Stimulated activated CD8-positive, alpha-beta memory T cell treated with anti-CD3 and anti-CD28 coated beads, Interleukin-7, amount 100 ng/mL, for 48 hours (primary cell): ENCODE measurements around the gene ARHGEF40.

ENCODE experiments used
- DNase-seq, 2 donors: peaks; one replicate each; pipeline ENCODE4 v3.0.0-alpha.2; 2020; ENCODE audit warnings: low read depth in 1 of 2; ENCODE audit errors: extremely low read depth in 1 of 2

Gene ARHGEF40

DNA sequence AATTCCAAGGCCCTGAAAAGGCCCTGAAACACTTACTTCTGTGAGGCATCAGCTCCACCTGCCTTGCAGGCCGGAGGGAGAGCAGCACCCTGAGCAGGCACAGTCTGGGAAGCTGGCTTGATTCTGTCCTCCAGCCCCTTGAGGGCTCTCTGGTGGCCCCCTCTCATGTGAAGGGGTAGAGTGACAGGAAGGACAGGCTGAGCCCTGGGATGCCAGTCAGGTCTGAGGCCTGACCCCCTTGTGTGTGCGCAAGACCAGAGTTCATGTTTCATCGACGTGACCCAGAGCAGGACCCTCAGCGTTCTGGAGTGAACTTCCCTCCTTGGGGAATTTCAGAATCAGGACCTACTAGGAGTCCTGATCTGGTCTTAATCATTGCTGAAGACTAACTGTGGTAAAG is 11.2 kb upstream of the ARHGEF40 start:
- no peak for DNase-seq

DNA sequence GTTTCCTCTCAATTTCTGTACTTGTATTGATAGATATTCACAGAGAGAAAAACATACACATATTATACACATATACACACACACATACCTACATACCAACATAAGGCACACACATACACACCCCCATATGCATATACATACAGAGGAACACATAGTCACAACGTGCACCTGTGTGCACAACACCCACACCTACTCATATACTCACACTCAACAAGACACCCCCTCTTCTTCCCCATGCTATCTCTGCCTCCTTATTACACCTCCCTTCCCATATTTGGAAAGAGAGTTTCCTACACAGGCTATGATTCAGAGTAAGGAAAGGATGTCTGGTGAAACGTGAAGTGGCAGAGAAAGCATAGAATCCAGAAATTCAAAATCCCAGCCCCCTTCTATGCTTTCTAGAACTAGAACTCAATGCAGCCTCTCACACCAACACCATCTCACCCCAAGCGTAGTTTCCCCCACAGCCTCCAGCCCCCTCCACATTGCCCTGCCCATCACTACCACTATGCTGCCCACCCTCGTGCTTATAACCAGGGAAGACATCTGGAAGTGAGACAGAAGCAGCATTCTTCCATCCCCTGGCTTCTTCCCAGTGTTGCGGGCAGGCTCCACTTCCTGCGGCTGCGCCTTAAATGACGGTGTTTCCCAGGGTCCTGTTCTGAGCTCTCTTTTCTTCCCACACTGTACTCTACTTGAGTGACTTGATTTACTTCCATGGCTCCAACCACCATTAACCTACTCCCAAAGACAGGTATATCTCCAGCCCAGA is 10.1 kb upstream of the ARHGEF40 start:
- DNase-seq: no peak

DNA sequence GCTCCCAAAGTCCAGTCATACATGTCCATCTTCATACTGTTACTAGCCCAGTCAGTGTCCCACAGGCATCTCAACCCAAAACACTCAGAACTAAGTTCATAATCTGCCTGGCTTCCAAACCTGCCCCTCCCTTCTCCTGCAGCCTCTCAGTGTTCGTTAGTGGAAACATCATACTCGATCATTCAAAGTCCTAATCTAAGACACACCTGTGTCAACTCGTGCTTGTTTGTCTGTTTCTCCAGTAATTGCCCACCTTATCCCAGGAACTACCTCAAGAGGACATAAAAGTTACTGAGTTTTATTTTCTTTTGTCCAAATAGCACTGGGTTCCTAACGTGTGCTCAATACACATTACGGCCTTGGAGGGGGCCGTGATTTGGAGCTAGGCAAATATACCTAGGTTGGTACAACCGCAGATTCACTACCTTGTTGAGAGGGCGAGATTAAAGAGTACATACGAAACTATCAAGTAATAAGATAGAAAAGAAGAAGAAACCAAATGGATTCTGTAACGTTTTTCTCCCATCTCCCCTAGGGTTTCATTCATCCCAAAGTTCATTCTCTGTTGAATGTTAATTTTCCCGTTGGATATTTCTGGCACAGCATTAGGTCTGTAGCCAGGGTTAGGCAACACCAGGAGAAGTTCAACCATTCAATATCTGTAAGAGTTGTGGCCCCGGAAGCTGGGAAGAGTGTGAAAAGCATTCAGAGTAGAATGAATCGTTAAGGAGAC is 9.3 kb upstream of the ARHGEF40 start:
- no peak for DNase-seq

DNA sequence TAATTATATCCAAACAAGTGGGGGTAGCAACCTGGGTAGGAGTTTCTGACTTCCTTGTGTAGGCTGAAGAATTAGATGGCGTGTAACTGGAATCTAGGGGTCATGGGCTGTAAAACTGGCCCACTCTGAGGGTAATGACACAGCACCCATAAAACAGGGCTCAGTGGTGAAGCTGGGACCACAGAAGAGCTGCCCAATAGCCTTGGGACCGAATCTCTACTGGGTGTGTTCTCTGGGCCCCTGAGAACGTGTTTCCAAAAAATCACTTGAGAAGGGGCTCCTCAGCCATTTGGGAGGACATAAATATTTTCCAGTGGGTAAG is 8.8 kb upstream of the ARHGEF40 start:
- no peak for DNase-seq

DNA sequence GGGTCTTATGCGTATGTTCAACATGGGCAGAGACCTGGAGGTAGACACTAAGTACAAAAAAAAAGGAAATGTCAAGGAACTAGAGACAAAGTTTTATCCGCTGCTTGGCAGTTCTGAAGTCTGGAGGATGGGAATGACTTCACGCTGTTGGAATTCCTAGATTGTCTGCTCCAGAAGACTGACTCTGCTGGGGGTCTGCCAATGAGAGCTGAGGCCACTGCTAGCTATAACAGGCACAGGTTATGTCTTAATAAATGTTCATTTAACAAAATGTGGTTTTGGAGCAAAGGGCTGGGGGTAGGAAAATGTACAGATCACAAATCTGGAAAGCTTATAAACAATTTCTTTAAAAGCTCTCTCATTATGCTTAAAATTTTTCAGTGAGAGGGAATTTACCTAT is 6.6 kb upstream of the ARHGEF40 start:
- DNase-seq: no peak

DNA sequence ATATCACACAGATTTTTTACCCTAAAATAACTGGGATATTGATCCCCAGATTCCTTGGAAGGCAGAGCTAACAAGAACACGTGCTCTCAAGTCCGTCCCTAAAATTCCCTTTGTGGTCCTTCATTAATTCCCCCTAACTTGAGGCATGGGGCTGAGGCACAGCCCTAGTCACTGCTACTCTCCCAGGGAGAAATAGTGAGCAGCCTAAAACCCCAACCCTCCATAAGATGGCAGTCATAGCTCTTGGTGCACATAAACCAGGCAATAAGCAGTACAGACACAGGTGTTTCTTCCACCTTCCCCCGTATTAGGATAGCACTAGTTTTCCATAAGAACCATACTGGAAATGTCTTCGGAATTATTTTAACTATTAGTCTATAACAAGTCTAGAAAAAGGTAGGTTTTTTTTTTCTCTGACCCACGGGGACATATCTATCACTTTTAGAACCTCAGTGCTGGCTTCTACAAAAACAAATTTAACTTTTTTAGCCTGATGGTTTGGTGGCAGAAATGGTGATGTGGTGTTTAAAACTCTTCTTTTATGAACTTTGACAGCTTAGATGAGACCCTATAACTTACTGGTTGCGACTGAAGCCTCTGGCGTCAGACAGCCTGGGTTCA is 3.1 kb upstream of the ARHGEF40 start:
- DNase-seq: no peak

DNA sequence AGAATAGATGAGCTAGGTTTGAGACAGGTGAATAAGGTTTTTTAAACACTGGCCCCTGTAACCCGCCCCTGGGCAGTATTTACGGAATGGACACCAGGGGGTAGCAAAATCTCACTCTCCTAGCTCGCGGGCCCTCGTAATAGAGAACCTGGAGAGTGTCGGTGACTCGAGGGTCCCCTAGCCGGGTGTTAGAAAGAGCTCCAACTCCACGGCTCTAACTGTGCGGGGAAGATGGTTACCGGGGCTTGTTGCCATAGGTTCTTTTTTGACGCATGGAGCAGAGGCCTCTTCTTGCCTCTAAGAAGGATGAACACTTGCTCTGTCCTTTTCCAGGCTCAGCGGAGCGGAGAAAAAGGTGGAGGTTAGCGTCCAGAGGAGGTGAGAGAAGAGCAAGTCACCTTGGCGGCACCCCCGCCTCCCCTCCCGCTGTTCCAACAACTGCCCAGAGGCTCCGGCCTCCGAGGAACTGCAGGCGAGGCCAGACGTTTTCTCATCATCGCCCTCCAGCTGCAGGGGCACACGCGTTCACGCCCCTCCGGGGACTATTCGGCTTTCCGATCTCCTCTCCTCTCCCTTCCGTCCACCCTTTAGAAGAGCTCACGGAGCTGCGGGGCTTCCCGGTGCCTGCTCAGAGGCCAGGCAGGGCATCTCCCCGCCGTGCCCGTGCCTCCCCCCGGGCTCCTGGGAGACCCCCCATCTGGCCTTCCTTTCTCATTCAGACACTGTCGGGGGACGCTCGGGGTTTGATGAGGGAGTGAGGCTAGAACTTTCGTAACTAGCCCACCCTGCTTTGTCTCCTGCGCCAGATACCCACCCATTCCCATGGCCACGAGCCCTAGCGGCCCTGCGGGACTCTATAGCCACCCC is 1.4 kb upstream of the ARHGEF40 start:
- DNase-seq: no peak

DNA sequence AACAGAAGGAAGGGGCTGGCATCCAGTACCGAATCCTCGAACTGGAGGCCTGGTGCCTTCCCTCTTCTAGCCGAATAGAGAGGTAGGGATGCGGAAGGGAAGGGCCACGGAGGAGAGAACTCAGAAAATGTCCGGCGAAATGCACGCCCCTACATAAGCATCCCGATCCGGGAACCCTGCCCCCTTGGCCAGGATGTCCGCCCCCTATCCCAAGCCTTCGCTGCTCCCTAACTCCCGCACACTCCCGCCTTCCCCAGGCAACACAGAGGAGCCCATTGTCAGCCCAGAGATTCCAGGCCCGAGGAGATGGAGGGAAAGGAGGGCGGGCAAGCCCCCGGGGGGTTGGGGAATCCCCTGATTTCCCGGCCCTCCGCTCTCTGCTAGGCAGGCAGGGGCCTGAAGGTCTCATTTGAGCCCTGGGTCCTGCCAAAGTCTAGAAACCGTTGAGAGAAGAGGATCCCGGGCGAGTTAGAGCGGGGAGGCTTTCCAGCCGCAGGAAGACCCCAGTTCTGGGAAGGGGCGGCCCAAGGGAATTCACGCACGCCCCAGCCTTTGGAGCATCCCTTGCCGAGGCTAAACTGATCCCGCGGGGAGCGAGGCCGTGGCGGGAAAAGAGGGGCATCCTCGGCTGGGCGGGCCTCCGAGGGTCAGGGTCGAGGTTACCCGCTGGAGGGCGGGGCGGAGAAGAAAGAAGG is 569 bp upstream of the ARHGEF40 start:
- no peak for DNase-seq

DNA sequence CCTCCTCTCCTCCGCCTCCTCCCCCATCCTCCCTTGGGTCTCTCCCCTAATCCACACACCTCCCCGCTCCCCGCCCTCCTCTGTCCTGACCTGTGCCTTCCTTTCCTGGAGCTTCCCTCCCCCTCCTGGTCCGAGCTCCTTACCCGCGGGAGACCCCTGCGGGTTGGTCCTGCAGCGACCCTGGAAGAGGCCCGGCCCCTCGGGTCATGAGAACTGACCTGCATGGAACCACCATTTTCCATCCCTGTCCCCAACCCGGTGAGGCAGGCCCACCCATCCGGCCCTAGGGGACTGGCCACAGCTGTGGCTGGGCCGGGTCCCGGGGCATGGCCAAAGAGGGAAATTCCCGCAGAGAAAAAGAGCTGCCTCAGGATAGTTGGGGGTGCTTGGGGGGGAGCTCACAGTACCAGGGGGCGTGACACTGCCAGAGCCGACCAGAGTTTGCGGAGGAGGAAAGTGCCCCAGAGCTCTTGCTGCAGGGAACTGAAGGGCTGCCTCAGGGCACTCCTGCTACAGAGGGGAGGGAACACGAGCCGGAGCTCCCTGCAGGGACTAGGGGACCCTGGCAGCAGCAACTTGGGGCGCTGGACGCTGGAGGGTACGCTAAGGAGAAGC is 613 bp downstream of the ARHGEF40 start:
- no peak for DNase-seq

DNA sequence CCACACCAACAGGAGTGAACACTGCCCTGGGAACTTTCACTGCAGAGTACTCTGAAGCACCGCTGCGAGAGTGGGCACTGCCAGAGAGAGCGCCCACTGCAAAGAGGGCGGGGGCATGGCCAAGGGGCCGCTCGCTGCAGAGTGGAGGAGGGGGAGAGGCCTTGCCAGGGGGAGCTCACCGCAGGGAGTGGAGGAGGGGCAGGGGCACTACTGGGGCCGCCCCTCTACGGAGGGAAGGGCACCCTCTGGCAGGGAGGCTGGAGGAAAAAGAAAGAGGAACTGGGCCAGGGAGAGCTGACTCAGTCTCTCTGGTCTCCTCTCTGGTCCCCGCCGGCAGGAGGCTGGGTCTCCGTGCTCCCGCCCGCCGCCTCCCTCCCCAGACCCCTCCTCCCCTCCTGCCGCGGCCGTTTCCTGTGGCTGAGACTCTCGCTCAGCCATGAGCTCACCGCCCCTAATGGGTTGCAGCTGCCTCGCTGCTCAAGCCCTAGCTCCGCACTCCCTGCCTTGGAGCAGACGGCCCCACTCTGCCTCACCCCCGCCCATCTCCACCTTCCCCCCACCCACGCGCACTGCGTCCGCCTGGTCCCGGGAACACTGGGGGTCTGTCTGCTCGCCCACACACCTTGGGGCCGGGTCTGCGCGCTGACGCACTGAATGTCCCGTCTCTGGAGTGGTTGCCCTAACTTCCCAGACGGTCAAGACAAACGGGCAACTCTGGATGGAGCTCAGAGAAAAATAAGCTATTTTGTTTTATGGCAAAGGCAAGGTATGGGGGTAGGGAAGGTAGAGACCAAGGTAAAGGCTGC is 1.3 kb downstream of the ARHGEF40 start:
- peak in 1 of 2 donors; percentile 16 for DNase-seq

DNA sequence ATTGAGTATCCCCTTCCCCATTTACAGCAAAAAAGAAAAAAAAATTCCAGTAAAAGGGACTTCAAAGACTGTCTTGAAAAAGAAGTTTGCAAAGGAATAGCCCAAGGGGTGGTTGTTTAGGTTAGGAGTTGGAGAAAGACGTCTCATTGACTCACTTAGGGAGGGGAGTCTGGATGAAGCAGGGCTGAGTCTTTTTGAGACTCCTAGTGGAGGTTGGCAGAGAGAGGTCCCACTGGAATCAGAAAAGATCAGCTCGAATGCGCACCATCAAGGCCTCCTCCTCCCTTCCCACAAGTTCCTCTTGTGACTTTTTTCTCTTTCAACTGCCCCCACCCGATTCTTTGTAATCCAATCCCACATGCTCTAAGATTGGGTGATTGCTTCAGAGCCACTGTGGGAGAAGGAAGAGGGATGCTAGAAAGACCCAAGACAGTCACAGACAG is 1.9 kb downstream of the ARHGEF40 start:
- no peak for DNase-seq

DNA sequence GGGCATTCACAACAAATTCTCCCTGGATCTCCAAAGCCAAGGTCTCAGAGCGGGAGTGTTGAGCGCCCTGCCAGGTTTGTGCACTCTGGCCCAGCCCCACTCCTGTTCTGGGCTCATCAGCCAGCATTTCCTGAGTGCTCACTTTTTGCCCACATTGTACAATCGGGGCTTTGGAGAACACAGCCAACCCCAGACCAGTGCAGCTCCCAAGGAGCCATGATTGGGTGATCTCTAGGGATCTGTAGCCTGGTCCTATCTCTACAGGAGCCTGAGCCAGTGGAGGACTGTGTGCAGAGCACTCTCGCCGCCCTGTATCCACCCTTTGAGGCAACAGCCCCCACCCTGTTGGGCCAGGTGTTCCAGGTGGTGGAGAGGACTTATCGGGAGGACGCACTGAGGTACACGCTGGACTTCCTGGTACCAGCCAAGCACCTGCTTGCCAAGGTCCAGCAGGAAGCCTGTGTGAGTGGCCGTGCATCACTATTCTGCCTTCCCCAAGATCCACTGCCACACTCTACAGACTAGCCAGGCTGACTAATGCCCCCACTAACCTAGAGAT is 2.8 kb downstream of the ARHGEF40 start:
- DNase-seq: no peak

DNA sequence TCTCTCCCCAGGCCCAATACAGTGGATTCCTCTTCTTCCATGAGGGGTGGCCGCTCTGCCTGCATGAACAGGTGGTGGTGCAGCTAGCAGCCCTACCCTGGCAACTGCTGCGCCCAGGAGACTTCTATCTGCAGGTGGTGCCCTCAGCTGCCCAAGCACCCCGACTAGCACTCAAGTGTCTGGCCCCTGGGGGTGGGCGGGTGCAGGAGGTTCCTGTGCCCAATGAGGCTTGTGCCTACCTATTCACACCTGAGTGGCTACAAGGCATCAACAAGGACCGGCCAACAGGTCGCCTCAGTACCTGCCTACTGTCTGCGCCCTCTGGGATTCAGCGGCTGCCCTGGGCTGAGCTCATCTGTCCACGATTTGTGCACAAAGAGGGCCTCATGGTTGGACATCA is 3.8 kb downstream of the ARHGEF40 start:
- DNase-seq: no peak

DNA sequence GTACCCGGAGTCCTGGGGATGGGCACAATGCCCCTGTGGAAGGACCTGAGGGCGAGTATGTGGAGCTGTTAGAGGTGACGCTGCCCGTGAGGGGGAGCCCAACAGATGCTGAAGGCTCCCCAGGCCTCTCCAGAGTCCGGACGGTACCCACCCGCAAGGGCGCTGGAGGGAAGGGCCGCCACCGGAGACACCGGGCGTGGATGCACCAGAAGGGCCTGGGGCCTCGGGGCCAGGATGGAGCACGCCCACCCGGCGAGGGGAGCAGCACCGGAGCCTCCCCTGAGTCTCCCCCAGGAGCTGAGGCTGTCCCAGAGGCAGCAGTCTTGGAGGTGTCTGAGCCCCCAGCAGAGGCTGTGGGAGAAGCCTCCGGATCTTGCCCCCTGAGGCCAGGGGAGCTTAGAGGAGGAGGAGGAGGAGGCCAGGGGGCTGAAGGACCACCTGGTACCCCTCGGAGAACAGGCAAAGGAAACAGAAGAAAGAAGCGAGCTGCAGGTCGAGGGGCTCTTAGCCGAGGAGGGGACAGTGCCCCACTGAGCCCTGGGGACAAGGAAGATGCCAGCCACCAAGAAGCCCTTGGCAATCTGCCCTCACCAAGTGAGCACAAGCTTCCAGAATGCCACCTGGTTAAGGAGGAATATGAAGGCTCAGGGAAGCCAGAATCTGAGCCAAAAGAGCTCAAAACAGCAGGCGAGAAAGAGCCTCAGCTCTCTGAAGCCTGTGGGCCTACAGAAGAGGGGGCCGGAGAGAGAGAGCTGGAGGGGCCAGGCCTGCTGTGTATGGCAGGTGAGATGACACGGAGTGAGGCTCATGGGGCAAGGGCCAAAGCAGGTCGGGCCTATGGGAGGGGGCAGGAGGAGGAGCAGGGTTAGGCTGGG is 4.5 kb downstream of the ARHGEF40 start:
- DNase-seq: no peak

DNA sequence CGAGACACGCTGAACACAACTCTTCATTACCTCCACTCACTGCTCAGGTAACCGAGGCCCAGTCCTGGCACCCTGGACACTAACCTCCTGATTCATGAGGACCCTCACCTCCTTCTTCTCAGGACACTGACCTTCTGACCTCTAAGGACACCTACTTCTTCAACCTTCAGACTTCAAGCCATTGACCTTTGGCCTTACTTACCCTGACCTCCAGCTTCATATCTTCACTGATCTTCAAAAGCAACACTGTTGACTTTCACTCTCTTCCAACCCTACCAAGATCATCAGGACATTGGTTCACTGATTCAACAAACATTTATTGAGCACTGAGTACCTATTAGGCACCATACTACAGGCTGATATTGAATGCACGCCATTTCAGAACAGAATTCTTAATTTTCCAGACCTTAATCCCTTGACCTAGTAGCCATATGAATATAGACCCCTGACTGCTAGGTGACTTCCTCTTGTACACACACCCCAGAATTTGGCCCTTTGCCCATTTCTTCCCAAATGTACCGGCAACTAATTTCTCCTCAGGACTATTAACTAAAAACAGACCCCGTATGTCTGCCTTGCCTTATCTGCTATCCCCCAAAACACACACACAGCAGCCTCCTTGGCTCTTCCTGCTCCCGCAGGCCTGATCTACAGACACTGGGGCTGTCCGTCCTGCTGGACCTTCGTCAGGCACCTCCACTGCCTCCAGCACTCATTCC is 5.8 kb downstream of the ARHGEF40 start:
- DNase-seq: no peak

DNA sequence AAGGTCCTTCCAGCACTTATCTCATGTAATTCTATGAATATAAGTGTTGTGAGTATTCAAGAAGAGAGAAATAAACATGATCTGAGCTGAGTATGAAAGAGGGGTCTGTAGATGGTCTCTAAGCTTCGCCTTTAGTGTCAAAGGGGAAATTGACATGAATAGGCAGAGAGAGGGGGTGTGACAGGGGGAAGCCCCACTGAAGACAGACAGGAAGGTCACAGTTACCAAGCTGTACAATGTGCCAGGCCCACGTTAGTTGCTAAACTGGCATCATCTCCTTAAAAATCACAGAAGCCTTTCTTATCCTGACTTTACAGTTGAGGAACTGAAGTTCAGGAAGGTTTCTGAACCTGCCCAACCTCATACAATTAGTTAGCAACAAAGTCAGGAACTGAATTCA is 7.6 kb downstream of the ARHGEF40 start:
- DNase-seq: no peak

DNA sequence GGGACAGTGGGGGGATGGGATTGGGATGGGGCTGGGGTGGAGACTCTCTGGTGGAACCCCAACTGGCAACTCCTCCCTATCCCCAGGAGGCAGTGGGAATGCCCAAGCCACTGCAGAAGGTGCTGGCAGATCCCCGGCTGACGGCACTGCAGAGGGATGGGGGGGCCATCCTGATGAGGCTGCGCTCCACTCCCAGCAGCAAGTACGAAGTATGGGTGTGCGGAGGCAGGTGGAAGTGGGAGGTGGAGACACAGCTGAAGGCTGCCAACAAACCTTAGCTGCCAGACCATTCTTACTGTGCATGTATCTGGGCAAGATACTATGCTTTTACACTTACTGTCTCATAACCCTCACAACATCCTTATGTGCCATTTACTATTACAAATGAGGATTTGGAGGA is 8.2 kb downstream of the ARHGEF40 start:
- DNase-seq: no peak
